Liver (tissue), 9 donors: Measurements from ENCODE around the gene RFNG. TPM values are rescaled to one million over a fixed set of nuclear protein-coding genes. Genes with fewer than 3 reads are reported as not detected.

ENCODE experiments used
- DNase-seq: peaks from one replicate; pipeline ENCODE4 v3.0.0-alpha.2; 2017; ENCODE audit warnings: low spot score
- H3K27ac ChIP-seq, 2 donors: one replicate each; pipeline ENCODE4 v1.7.0; 2013; ENCODE audit warnings: inconsistent platforms in 2 of 2, low read length in 2 of 2, control low read depth in 1 of 2, low read depth in 1 of 2, mild to moderate bottlenecking in 1 of 2
- H3K27me3 ChIP-seq, 4 donors: one replicate each; pipeline versions ENCODE4 v1.6.1 to v1.7.0; 2013; ENCODE audit warnings: low read length in 3 of 4, inconsistent platforms in 1 of 4, mild to moderate bottlenecking in 1 of 4, moderate library complexity in 1 of 4; ENCODE audit not compliant: control insufficient read depth in 4 of 4, insufficient read depth in 4 of 4
- H3K36me3 ChIP-seq, 4 donors: one replicate each; pipeline versions ENCODE4 v1.6.1 to v1.7.0; 2013; ENCODE audit warnings: low read length in 3 of 4, mild to moderate bottlenecking in 3 of 4, low read depth in 1 of 4, moderate library complexity in 1 of 4; ENCODE audit not compliant: control insufficient read depth in 4 of 4, insufficient read depth in 3 of 4
- H3K4me1 ChIP-seq, 4 donors: one replicate each; pipeline versions ENCODE4 v1.6.1 to v1.7.0; 2013; ENCODE audit warnings: low read length in 3 of 4, mild to moderate bottlenecking in 3 of 4, moderate library complexity in 1 of 4; ENCODE audit not compliant: control insufficient read depth in 4 of 4, insufficient read depth in 4 of 4
- H3K4me3 ChIP-seq, 3 donors: one replicate each; pipeline versions ENCODE4 v1.6.1 to v1.7.0; 2013; ENCODE audit warnings: low read length in 3 of 3, control low read depth in 1 of 3, low read depth in 1 of 3, mild to moderate bottlenecking in 1 of 3
- H3K9ac ChIP-seq, 2 donors: one replicate each; pipeline ENCODE4 v1.7.0; 2013; ENCODE audit warnings: low read length in 2 of 2, mild to moderate bottlenecking in 2 of 2, moderate library complexity in 2 of 2, control low read depth in 1 of 2, low read depth in 1 of 2
- H3K9me3 ChIP-seq, 4 donors: one replicate each; pipeline versions ENCODE4 v1.6.1 to v1.7.0; 2013; ENCODE audit warnings: low read length in 3 of 4; ENCODE audit not compliant: control insufficient read depth in 4 of 4
- EGR1 ChIP-seq, 2 donors: IDR thresholded peaks; 2 replicates each; pipeline ENCODE4 v1.6.1; 2016 to 2018; ENCODE audit warnings: antibody characterized with exemption in 2 of 2, low read depth in 2 of 2
- FOXA1 ChIP-seq: IDR thresholded peaks from 2 replicates; pipeline ENCODE4 v1.6.1; 2016; ENCODE audit warnings: antibody characterized with exemption
- FOXA2 ChIP-seq: IDR thresholded peaks from 2 replicates; pipeline ENCODE4 v1.6.1; 2016; ENCODE audit warnings: antibody characterized with exemption
- GABPA ChIP-seq, 2 donors: IDR thresholded peaks in 1 of 2; conservative IDR thresholded peaks in 1 of 2; 2 replicates each; pipeline ENCODE4 v1.6.1; 2016; ENCODE audit warnings: antibody characterized with exemption in 2 of 2, mild to moderate bottlenecking in 1 of 2, moderate library complexity in 1 of 2
- HNF4A ChIP-seq, 2 donors: conservative IDR thresholded peaks; 2 replicates each; pipeline ENCODE4 v1.6.1; 2016; ENCODE audit warnings: antibody characterized with exemption in 2 of 2, mild to moderate bottlenecking in 2 of 2
- HNF4G ChIP-seq: IDR thresholded peaks from 2 replicates; pipeline ENCODE4 v1.6.1; 2016; ENCODE audit warnings: antibody characterized with exemption
- JUND ChIP-seq, 2 donors: IDR thresholded peaks; 2 replicates each; pipeline ENCODE4 v1.6.1; 2016; ENCODE audit warnings: antibody characterized with exemption in 2 of 2
- NR2F2 ChIP-seq: IDR thresholded peaks from 2 replicates; pipeline ENCODE4 v1.6.1; 2016; ENCODE audit warnings: antibody characterized with exemption
- RAD21 ChIP-seq, 2 donors: IDR thresholded peaks; 2 replicates each; pipeline ENCODE4 v1.6.1; 2016; ENCODE audit warnings: antibody characterized with exemption in 2 of 2, mild to moderate bottlenecking in 2 of 2
- RXRA ChIP-seq, 2 donors: IDR thresholded peaks; 2 replicates each; pipeline ENCODE4 v1.6.1; 2017 to 2018; ENCODE audit warnings: antibody characterized with exemption in 2 of 2, mild to moderate bottlenecking in 1 of 2
- SP1 ChIP-seq: IDR thresholded peaks from 2 replicates; pipeline ENCODE4 v1.6.1; 2018; ENCODE audit warnings: antibody characterized with exemption, mild to moderate bottlenecking
- TAF1 ChIP-seq: conservative IDR thresholded peaks from 2 replicates; pipeline ENCODE4 v1.6.1; 2016; ENCODE audit warnings: antibody characterized with exemption, mild to moderate bottlenecking
- YY1 ChIP-seq: IDR thresholded peaks from 2 replicates; pipeline ENCODE4 v1.6.1; 2016; ENCODE audit warnings: antibody characterized with exemption, mild to moderate bottlenecking
- WGBS: extraction: QIAGEN DNeasy Blood & Tissue Kit; methylation state at CpG from one replicate; pipeline ENCODE4 v1.1.7; 2013; 5-methylcytosine and 5-hydroxymethylcytosine counted together
- polyA plus RNA-seq, 2 donors: library from polyadenylated mRNA; stranded (reverse) in 1 of 2; unstranded in 1 of 2; fragments of 200-250 nt in 1 of 2; fragments of >200 nt in 1 of 2; fragmentation: Nextera tagmentation in 1 of 2; extraction: Ambion mirVana in 1 of 2; gene quantifications; one replicate each; pipeline versions ENCODE4 v1.2.1 to v1.2.3, GENCODE V29; 2013 to 2015
- total RNA-seq, 2 donors: library from RNA; depleted of rRNA; stranded (reverse); fragments of >200 nt; gene quantifications; one replicate each; pipeline ENCODE4 v1.2.3, GENCODE V29; 2014
- TF ChIP-seq, protein P1 (sequence below): IDR thresholded peaks from 2 replicates; pipeline ENCODE4 v1.6.1; 2016; ENCODE audit warnings: antibody characterized with exemption
- TF ChIP-seq, protein P2 (sequence below): IDR thresholded peaks from 2 replicates; pipeline ENCODE4 v1.6.1; 2016; ENCODE audit warnings: antibody characterized with exemption
- TF ChIP-seq, protein P3 (sequence below): IDR thresholded peaks from 2 replicates; pipeline ENCODE4 v1.6.1; 2016; ENCODE audit warnings: antibody characterized with exemption
- donor health status: healthy.
- donor health status: healthy.
- donor health status: healthy.
- donor health status: healthy.
- donor health status: healthy.

RFNG gene
- total and polyA plus RNA-seq, 4 donors: 15.0 to 36.0 (median 23.4) TPM

DNA sequence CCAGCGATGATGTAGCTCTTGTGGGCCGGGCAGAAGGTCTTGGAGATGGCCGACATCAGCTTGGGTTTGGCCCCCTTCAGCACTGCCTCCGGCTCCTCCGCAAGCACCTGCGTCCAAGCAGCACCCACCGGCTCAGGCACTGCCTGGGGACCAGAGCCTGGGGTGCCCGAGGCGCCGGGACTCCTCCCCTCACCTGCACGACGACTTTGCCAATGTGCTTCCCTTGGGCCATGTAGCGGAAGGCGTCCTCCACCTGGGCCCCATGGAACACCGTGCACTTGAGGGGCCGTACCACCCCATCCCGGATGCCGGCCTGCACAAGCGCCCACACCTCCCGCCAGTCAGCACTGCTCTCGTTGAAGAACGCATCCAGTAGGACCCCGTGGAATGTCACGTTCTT lies 31.4 kb upstream of the RFNG start:
- no peak for TF ChIP-seq YY1
- TF ChIP-seq FOXA2: no peak
- TF ChIP-seq HNF4G: no peak
- no peak for TF ChIP-seq NR2F2
- no peak for TF ChIP-seq RXRA (IDR thresholded peaks at IDR 0.05)
- TF ChIP-seq, protein P1, sequence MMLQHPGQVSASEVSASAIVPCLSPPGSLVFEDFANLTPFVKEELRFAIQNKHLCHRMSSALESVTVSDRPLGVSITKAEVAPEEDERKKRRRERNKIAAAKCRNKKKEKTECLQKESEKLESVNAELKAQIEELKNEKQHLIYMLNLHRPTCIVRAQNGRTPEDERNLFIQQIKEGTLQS: no peak
- TF ChIP-seq, protein P2, sequence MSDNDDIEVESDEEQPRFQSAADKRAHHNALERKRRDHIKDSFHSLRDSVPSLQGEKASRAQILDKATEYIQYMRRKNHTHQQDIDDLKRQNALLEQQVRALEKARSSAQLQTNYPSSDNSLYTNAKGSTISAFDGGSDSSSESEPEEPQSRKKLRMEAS: no peak
- TF ChIP-seq RAD21 (IDR thresholded peaks at IDR 0.05): no peak
- no peak for TF ChIP-seq EGR1 (IDR thresholded peaks at IDR 0.05; ENCODE audit: low read depth in 2 of 2)
- TF ChIP-seq, protein P3, sequence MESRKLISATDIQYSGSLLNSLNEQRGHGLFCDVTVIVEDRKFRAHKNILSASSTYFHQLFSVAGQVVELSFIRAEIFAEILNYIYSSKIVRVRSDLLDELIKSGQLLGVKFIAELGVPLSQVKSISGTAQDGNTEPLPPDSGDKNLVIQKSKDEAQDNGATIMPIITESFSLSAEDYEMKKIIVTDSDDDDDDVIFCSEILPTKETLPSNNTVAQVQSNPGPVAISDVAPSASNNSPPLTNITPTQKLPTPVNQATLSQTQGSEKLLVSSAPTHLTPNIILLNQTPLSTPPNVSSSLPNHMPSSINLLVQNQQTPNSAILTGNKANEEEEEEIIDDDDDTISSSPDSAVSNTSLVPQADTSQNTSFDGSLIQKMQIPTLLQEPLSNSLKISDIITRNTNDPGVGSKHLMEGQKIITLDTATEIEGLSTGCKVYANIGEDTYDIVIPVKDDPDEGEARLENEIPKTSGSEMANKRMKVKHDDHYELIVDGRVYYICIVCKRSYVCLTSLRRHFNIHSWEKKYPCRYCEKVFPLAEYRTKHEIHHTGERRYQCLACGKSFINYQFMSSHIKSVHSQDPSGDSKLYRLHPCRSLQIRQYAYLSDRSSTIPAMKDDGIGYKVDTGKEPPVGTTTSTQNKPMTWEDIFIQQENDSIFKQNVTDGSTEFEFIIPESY: no peak
- H3K27ac ChIP-seq: no peak overlapping the region
- H3K4me3 ChIP-seq: no peak overlapping the region
- DNase-seq: no peak
- H3K9me3 ChIP-seq: no peaks in the 10 kb centered on the region
- peaks cover 0 to 15% (median 4%) of the 10 kb centered on the region in 4 donors for H3K4me1 ChIP-seq
- peaks cover 37 to 76% (median 63%) of the 10 kb centered on the region in 4 donors for H3K36me3 ChIP-seq
- H3K27me3 ChIP-seq: no peaks in the 10 kb centered on the region
- H3K9ac ChIP-seq: no peak overlapping the region
- WGBS: 95% methylated on average over 24 of the region's 24 CpGs

DNA sequence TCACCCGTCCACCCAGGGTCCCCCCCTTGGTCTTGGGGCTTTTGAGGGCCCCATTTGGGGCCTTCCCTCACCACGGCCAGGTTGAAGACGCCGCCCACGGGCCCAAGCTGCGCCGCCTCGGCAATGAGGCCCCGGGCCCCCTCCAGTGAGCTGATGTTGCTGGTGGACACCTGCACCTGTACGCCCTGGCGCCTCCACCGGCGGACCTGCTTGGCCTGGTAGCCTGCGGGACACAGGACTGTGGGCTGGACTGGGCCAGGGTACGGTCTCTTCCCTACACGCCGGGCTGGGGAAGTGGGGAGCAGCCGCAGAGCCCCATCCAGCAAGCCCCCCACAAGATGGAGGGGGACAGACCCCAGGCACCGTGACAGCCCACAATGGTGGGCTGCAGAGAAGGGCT lies 30.8 kb upstream of the RFNG start:
- 90% methylated on average over 19 of the region's 19 CpGs for WGBS
- Histone ChIP-seq H3K27me3 (no peaks in the 10 kb centered on the region), H3K27ac (no peak overlapping the region), H3K4me1 (peaks cover 0 to 17% (median 4%) of the 10 kb centered on the region in 4 donors), H3K9me3 (no peaks in the 10 kb centered on the region), H3K36me3 (peaks cover 36 to 72% (median 59%) of the 10 kb centered on the region in 4 donors), H3K9ac (no peak overlapping the region), H3K4me3 (no peak overlapping the region)
- no peak for TF ChIP-seq JUND (IDR thresholded peaks at IDR 0.05)
- TF ChIP-seq FOXA1: no peak
- no peak for TF ChIP-seq GABPA (IDR thresholded peaks at IDR 0.05 in 1 of 2, conservative IDR thresholded peaks at IDR 0.05 in 1 of 2)
- no peak for TF ChIP-seq TAF1
- no peak for TF ChIP-seq EGR1 (IDR thresholded peaks at IDR 0.05; ENCODE audit: low read depth in 2 of 2)
- no peak for TF ChIP-seq RAD21 (IDR thresholded peaks at IDR 0.05)
- no peak for TF ChIP-seq SP1
- DNase-seq: no peak

DNA sequence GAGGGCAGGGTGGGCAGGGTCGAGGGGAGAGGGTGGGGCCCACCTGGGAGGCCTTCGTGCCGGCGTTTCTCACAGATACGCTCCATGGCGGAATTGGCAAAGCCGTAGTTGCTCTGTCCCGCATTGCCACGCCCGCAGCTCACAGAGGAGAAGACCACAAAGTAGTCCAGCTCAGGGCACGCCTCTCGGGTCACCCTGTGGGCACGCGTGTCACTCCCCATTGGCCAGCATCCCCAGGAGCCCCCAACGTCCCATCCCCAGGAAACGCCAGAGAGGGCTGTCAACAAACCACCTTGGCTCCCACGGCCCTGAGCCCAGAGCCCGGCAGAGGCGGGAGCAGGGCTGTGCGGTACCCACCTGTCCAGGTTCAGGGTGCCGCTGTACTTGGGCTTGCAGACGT lies 30.4 kb upstream of the RFNG start:
- no peak overlapping the region for H3K4me3 ChIP-seq
- no peak overlapping the region for H3K27ac ChIP-seq
- peaks cover 36 to 67% (median 55%) of the 10 kb centered on the region in 4 donors for H3K36me3 ChIP-seq
- peaks cover 0 to 15% (median 3%) of the 10 kb centered on the region in 4 donors for H3K4me1 ChIP-seq
- H3K9ac ChIP-seq: no peak overlapping the region
- WGBS: 86% methylated on average over 22 of the region's 22 CpGs
- no peaks in the 10 kb centered on the region for H3K27me3 ChIP-seq
- H3K9me3 ChIP-seq: no peaks in the 10 kb centered on the region
- TF ChIP-seq JUND (IDR thresholded peaks at IDR 0.05) (no peak), GABPA (IDR thresholded peaks at IDR 0.05 in 1 of 2, conservative IDR thresholded peaks at IDR 0.05 in 1 of 2) (no peak), SP1 (no peak), NR2F2 (no peak), YY1 (no peak), EGR1 (IDR thresholded peaks at IDR 0.05; ENCODE audit: low read depth in 2 of 2) (no peak), HNF4G (no peak), HNF4A (conservative IDR thresholded peaks at IDR 0.05) (no peak)
- TF ChIP-seq, protein P3: no peak
- TF ChIP-seq, protein P2: no peak
- DNase-seq: no peak
